AG09319 (cell line): Measurements from ENCODE around the gene EPB41L1.

ENCODE experiments used
- DNase-seq: peaks from one replicate; pipeline ENCODE4 v3.0.0-alpha.2; 2010; ENCODE audit warnings: low read depth; ENCODE audit errors: extremely low read depth
- CTCF ChIP-seq: IDR thresholded peaks from 2 replicates; pipeline ENCODE4 v1.5.1; 2011; ENCODE audit warnings: low read depth, mild to moderate bottlenecking, inconsistent platforms, low read length, moderate library complexity

Gene EPB41L1

GRCh38 chr20:36268440-36269342, 114.2 kb downstream of the EPB41L1 start:
- no peak for DNase-seq
- TF ChIP-seq CTCF, result no peak

- no peak for DNase-seq
- TF ChIP-seq CTCF, result no peak
Measured at GRCh38 chr20:36269507-36269906, 115.0 kb downstream of the EPB41L1 start.

- TF ChIP-seq CTCF, result no peak
- DNase-seq, result no peak
Measured at GRCh38 chr20:36270744-36271638, 116.5 kb downstream of the EPB41L1 start.

- no peak for DNase-seq
- no peak for TF ChIP-seq CTCF
Measured at GRCh38 chr20:36271639-36272546, 117.4 kb downstream of the EPB41L1 start.

GRCh38 chr20:36272547-36273220, 118.1 kb downstream of the EPB41L1 start:
- TF ChIP-seq CTCF, result no peak
- no peak for DNase-seq

- TF ChIP-seq CTCF, result peak; percentile 40
- DNase-seq, result no peak
Measured at GRCh38 chr20:36273414-36274180, 119.1 kb downstream of the EPB41L1 start.
